MM.1S (cell line): ENCODE measurements around the gene SCLY.

Experiments used
- EZH2 ChIP-seq: fragments of 300-600 bp; sonication (generic); optimal IDR thresholded peaks from 2 replicates; pipeline ENCODE3; 2017; ENCODE audit warnings: low read depth, mild to moderate bottlenecking, antibody characterized with exemption, low read length, mixed read lengths
- TF ChIP-seq, protein P1 (sequence below): fragments of 300-600 bp; sonication (generic); IDR thresholded peaks from 2 replicates; pipeline ENCODE4 v1.5.1; 2016; ENCODE audit warnings: antibody characterized with exemption, low read length, mixed read lengths

DNA sequence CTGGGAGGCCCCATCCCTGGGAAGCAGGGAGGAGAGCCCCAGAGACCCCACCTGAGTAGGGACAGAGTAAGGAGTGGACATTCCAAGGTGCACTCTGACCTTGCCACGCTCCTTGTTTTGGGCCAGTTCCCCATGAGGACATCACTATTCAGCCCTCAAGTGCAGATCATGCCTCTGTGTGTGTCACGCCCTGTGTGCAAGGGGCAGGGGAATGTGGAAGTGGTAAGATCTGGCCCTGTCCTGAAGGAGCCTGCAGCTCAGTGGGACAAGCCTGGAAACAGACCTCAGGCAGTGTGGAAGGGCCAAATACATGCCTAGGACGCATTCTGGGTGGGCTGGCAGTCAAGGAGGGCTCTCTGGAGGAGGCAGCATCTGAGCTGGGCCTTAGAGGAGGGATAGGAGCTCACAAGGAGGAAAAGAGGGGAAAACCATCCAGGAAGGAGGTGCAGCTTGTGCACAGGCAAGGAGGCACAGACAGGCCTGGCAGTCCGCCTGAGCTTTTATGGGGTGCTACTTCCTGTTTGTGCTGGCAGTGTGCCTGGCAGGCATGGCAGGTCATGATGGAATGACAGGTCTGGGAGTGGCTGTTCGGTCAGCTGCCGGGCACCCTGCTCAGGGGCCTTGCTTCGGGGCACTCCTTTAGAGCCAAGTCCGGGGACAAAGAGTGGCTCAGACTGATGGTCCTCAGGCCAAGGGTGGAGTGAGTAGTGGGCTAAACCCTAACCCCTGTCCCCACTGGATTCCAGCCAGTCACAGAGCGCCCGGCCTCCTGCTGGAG is 80.9 kb downstream of the SCLY start:
- TF ChIP-seq, protein P1, sequence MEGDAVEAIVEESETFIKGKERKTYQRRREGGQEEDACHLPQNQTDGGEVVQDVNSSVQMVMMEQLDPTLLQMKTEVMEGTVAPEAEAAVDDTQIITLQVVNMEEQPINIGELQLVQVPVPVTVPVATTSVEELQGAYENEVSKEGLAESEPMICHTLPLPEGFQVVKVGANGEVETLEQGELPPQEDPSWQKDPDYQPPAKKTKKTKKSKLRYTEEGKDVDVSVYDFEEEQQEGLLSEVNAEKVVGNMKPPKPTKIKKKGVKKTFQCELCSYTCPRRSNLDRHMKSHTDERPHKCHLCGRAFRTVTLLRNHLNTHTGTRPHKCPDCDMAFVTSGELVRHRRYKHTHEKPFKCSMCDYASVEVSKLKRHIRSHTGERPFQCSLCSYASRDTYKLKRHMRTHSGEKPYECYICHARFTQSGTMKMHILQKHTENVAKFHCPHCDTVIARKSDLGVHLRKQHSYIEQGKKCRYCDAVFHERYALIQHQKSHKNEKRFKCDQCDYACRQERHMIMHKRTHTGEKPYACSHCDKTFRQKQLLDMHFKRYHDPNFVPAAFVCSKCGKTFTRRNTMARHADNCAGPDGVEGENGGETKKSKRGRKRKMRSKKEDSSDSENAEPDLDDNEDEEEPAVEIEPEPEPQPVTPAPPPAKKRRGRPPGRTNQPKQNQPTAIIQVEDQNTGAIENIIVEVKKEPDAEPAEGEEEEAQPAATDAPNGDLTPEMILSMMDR: no peak
- TF ChIP-seq EZH2: no peak
